Neural progenitor cell (in vitro differentiated cells): Measurements from ENCODE around the gene LMAN1. TPM values are rescaled to one million over a fixed set of nuclear protein-coding genes. Genes with fewer than 3 reads are reported as not detected.
A peak's percentile ranks its signal among the peaks of the same experiment; 100 is the strongest.

Source experiments
- DNase-seq: peaks from one replicate; pipeline ENCODE4 v3.0.0-alpha.2; 2016; ENCODE audit warnings: low spot score
- H2AFZ ChIP-seq: fragments of 200-600 bp; sonication (generic); replicated peaks from 2 replicates; pipeline ENCODE4 v1.6.1; 2016; ENCODE audit warnings: antibody characterized with exemption
- H3F3A ChIP-seq: fragments of 200-600 bp; sonication (generic); 2 replicates; pipeline ENCODE4 v1.6.1; 2016; ENCODE audit warnings: antibody characterized with exemption, low read depth
- H3K27ac ChIP-seq: fragments of 200-600 bp; sonication (generic); 2 replicates; pipeline ENCODE4 v1.5.1; 2016; ENCODE audit warnings: mild to moderate bottlenecking
- H3K27me3 ChIP-seq: fragments of 200-600 bp; sonication (generic); 2 replicates; pipeline ENCODE4 v1.6.1; 2016; ENCODE audit warnings: mild to moderate bottlenecking, moderate library complexity
- H3K36me3 ChIP-seq: fragments of 200-600 bp; sonication (generic); 2 replicates; pipeline ENCODE4 v1.5.1; 2016
- H3K4me1 ChIP-seq: fragments of 200-600 bp; sonication (generic); 2 replicates; pipeline ENCODE4 v1.6.1; 2016; ENCODE audit warnings: mixed run types
- H3K4me2 ChIP-seq: fragments of 200-600 bp; sonication (generic); 2 replicates; pipeline ENCODE4 v1.6.1; 2016
- H3K4me3 ChIP-seq: fragments of 200-600 bp; sonication (generic); 2 replicates; pipeline ENCODE4 v1.5.1; 2016
- H3K79me2 ChIP-seq: fragments of 200-600 bp; sonication (generic); 2 replicates; pipeline ENCODE4 v1.6.1; 2016; ENCODE audit warnings: low read depth
- H3K9ac ChIP-seq: fragments of 200-600 bp; sonication (generic); 2 replicates; pipeline ENCODE4 v1.6.1; 2016
- H3K9me3 ChIP-seq: fragments of 200-600 bp; sonication (generic); 2 replicates; pipeline ENCODE4 v1.5.1; 2016; ENCODE audit warnings: low read depth
- H4K20me1 ChIP-seq: fragments of 200-600 bp; sonication (generic); 2 replicates; pipeline ENCODE4 v1.6.1; 2016; ENCODE audit warnings: low read depth
- H3K27ac Mint-ChIP-seq: 3 replicates; pipeline ENCODE4 v1.8.0; 2021; ENCODE audit warnings: mixed read lengths
- H3K27me3 Mint-ChIP-seq: 2 replicates; pipeline ENCODE4 v1.8.0; 2022; ENCODE audit warnings: low read depth, mild to moderate bottlenecking, inconsistent platforms, moderate library complexity, mixed read lengths; ENCODE audit not compliant: insufficient read depth
- H3K36me3 Mint-ChIP-seq: 3 replicates; pipeline ENCODE4 v1.8.0; 2021; ENCODE audit warnings: mixed read lengths
- H3K4me1 Mint-ChIP-seq: 3 replicates; pipeline ENCODE4 v1.8.0; 2021; ENCODE audit warnings: mixed read lengths
- H3K4me3 Mint-ChIP-seq: 3 replicates; pipeline ENCODE4 v1.8.0; 2021; ENCODE audit warnings: mild to moderate bottlenecking, moderate library complexity, mixed read lengths
- H3K9me3 Mint-ChIP-seq: 3 replicates; pipeline ENCODE4 v1.8.0; 2020; ENCODE audit warnings: mixed read lengths
- EZH2 ChIP-seq: fragments of 200-600 bp; sonication (generic); IDR thresholded peaks from 2 replicates; pipeline ENCODE4 v1.6.1; 2017; ENCODE audit warnings: antibody characterized with exemption, mild to moderate bottlenecking, moderate library complexity
- EZH2phosphoT487 ChIP-seq: fragments of 200-600 bp; sonication (generic); IDR thresholded peaks from 2 replicates; pipeline ENCODE4 v1.6.1; 2017; ENCODE audit warnings: antibody characterized with exemption
- total RNA-seq: library from RNA; depleted of rRNA; stranded (reverse); fragments of >200 nt; gene quantifications from 2 replicates; pipeline ENCODE4 v1.2.3, GENCODE V29; 2015; ENCODE audit warnings: low replicate concordance
- TF ChIP-seq, protein P1 (sequence below): fragments of 200-600 bp; sonication (generic); IDR thresholded peaks from 2 replicates; pipeline ENCODE4 v1.5.1; 2017; ENCODE audit warnings: antibody characterized with exemption, mild to moderate bottlenecking

LMAN1 gene
- total RNA-seq, 1 donor from 2014 or later, result 338 TPM

DNA sequence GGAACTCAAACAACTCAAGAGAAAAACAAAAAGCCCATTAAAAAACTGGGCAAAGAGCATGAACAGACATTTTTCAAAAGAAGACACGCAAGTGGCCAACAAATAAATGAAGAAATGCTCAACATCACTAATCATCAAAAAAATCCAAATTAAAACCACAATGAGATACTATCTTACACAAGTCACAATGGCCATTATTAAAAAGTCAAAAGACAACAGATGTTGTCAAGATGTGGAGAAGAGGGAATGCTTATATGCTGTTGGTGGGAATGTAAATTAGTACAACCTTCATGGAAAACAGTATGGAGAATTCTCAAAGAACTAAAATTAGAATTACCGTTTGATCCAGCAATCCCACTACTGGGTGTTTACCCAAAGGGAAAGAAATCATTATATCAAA is 15.1 kb downstream of the LMAN1 start:
- no peaks in the 10 kb centered on the region for H3K4me1 Mint-ChIP-seq
- H3K27me3 Mint-ChIP-seq, result no peaks in the 10 kb centered on the region
- peaks cover 16% of the 10 kb centered on the region for H3F3A ChIP-seq
- H3K4me3 ChIP-seq, result no peak overlapping the region
- H3K36me3 Mint-ChIP-seq, result peaks cover 80% of the 10 kb centered on the region
- H3K4me3 Mint-ChIP-seq, result no peak overlapping the region
- no peaks in the 10 kb centered on the region for H3K9me3 ChIP-seq
- H3K9ac ChIP-seq, result no peak overlapping the region
- no peak overlapping the region for H3K27ac Mint-ChIP-seq
- peaks cover 78% of the 10 kb centered on the region for H3K36me3 ChIP-seq
- no peak for DNase-seq
- H3K9me3 Mint-ChIP-seq, result peaks cover 41% of the 10 kb centered on the region
- TF ChIP-seq EZH2 (no peak), EZH2phosphoT487 (no peak)
- TF ChIP-seq, protein P1, sequence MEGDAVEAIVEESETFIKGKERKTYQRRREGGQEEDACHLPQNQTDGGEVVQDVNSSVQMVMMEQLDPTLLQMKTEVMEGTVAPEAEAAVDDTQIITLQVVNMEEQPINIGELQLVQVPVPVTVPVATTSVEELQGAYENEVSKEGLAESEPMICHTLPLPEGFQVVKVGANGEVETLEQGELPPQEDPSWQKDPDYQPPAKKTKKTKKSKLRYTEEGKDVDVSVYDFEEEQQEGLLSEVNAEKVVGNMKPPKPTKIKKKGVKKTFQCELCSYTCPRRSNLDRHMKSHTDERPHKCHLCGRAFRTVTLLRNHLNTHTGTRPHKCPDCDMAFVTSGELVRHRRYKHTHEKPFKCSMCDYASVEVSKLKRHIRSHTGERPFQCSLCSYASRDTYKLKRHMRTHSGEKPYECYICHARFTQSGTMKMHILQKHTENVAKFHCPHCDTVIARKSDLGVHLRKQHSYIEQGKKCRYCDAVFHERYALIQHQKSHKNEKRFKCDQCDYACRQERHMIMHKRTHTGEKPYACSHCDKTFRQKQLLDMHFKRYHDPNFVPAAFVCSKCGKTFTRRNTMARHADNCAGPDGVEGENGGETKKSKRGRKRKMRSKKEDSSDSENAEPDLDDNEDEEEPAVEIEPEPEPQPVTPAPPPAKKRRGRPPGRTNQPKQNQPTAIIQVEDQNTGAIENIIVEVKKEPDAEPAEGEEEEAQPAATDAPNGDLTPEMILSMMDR, result no peak
- peaks cover 54% of the 10 kb centered on the region for H4K20me1 ChIP-seq
- H3K27ac ChIP-seq, result no peak overlapping the region
- peaks cover 93% of the 10 kb centered on the region for H3K79me2 ChIP-seq
- no peaks in the 10 kb centered on the region for H3K4me1 ChIP-seq
- no peak overlapping the region for H2AFZ ChIP-seq
- H3K4me2 ChIP-seq, result peak overlapping the region; percentile 6
- H3K27me3 ChIP-seq, result no peaks in the 10 kb centered on the region

DNA sequence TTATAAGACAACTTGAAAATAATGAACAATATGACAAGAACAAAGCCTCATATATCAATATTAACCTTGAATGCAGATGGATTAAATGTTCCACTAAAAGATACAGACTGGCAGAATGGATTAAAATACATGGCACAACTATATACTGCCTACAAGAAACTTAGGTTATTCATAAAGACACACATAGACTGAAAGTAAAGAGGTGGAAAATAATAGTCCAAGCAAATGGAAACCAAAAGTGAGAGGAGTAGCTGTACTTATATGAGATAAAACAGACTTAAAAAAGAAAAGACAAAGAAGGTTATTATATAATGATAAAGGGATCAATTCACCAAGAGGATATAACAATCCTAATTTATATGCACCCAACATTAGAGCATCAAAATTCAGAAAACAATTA is 18.2 kb downstream of the LMAN1 start:
- H3K9ac ChIP-seq, result no peak overlapping the region
- H2AFZ ChIP-seq, result no peak overlapping the region
- DNase-seq, result no peak
- Mint-ChIP-seq H3K9me3 (peaks cover 40% of the 10 kb centered on the region), H3K27me3 (no peaks in the 10 kb centered on the region), H3K4me1 (no peaks in the 10 kb centered on the region), H3K4me3 (no peak overlapping the region), H3K27ac (no peak overlapping the region), H3K36me3 (peaks cover 83% of the 10 kb centered on the region)
- H3K4me1 ChIP-seq, result no peaks in the 10 kb centered on the region
- no peaks in the 10 kb centered on the region for H3K27me3 ChIP-seq
- H3K9me3 ChIP-seq, result no peaks in the 10 kb centered on the region
- H3F3A ChIP-seq, result peaks cover 16% of the 10 kb centered on the region
- H4K20me1 ChIP-seq, result peaks cover 58% of the 10 kb centered on the region
- TF ChIP-seq, protein P1, result no peak
- TF ChIP-seq EZH2phosphoT487, result no peak
- TF ChIP-seq EZH2, result no peak
- peaks cover 93% of the 10 kb centered on the region for H3K79me2 ChIP-seq
- no peak overlapping the region for H3K4me3 ChIP-seq
- H3K36me3 ChIP-seq, result peaks cover 89% of the 10 kb centered on the region
- H3K27ac ChIP-seq, result no peak overlapping the region
- no peak overlapping the region for H3K4me2 ChIP-seq

DNA sequence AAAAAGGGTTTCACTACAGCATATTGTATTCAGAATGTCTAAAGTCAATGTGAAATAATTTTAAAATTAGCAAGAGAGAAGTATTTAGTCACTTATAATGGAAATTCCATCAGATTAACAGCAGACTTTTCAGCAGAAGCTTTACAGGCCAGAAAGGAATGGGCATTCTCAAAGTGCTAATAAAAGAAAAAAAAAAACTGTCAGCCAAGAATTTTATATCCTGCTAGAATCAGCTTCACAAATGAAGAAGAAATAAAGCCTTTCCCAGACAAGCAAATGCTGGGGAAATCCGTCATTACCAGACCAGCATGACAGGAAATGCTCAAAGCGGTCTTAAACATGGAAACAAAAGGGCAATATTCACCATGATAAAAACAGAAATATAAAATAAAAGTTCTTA is 18.8 kb downstream of the LMAN1 start:
- Histone ChIP-seq H3K9ac (no peak overlapping the region), H3K9me3 (no peaks in the 10 kb centered on the region), H3K4me2 (no peak overlapping the region), H4K20me1 (peaks cover 62% of the 10 kb centered on the region), H2AFZ (no peak overlapping the region), H3F3A (peaks cover 15% of the 10 kb centered on the region), H3K4me3 (no peak overlapping the region), H3K4me1 (no peaks in the 10 kb centered on the region), H3K27me3 (no peaks in the 10 kb centered on the region), H3K36me3 (peaks cover 86% of the 10 kb centered on the region), H3K27ac (no peak overlapping the region), H3K79me2 (peaks cover 92% of the 10 kb centered on the region)
- TF ChIP-seq EZH2 (no peak), EZH2phosphoT487 (no peak)
- TF ChIP-seq, protein P1, result no peak
- no peak for DNase-seq
- Mint-ChIP-seq H3K36me3 (peaks cover 83% of the 10 kb centered on the region), H3K4me3 (no peak overlapping the region), H3K4me1 (no peaks in the 10 kb centered on the region), H3K27me3 (no peaks in the 10 kb centered on the region), H3K9me3 (peaks cover 38% of the 10 kb centered on the region), H3K27ac (no peak overlapping the region)
